Left forelimb (tissue), 1 donor: ENCODE measurements around the gene EIF5A.

Experiments
- DNase-seq: peaks from one replicate; pipeline ENCODE4 v3.0.0-alpha.2; 2018; ENCODE audit warnings: low spot score

The EIF5A gene

DNA sequence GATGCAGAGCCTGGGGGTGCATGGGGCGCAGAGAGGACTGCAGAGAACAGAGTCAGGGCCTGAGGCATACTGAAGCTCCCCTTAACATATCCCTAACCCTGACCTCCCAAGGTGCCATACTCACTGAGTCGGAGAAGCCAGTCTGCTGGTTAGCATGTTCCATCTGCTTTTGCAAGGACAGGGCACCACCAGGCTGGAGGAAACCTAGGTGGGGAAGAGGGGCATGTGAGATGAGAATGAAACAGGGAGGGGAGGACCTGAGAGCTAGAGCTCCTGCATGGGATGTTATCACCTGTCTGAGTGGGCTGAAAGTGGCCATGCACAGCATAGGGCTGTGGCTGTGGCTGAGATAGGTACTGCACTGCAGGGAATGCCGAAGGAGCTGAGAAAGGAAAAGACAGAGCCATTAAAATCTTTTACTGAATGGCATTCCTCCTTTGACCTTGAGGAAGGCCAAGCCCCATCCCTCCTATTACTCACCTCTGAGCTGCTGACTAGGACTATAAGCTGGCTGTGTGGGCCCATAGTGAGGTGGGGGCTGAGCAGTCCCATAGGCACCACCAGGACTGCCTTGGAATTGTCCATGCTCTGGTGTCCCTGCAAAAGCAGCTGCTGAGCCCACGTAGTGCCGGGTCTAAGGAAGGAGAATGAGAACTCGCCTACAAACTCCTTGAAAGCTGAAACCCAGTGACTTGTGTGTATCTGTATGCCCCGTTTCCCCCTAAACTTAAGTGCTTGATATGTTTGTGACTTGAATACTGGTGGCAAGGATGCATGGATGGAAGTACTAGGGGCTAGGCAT is 5.9 kb downstream of the EIF5A start:
- no peak for DNase-seq

DNA sequence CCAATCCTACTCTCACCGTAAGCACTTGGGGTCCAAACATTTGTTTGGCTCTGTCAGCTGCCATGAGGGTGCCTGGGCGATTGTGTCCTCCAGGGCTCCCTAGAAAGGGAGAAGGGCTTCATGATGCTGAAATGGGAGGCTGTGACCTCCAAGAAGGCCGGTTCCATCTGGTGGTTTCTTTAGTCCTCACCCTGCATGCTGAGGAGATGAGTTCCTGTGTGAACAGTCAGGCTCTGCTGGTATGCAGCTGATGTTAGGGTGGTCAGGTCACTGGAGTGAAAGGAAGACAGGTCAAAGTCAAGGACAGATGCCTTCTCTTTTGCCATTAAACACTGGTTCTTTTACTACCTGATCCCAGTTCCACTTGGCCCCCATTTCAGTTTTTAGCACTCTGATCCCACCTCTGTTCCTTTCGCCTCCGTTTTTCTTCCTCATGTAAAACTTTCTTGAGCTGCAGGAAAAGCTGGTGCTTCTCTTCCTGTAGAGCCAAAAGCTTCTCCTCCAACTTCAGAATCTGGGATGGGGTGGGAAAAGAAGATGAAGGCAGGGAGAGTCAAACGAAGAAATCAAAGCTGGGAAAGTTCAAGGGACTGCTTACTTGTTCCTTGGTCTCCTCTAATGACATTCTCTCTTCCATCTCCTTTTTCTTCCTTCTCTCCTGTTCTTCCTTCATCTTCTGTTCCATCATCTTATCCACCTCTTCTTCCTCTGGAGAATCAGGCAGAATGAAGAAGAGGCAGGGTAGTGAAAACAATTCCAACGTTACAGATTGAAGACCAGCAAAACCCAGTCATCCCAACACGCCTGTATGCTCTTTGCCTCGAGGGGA is 6.7 kb downstream of the EIF5A start:
- no peak for DNase-seq

- DNase-seq, result peak; percentile 97
Measured at GRCh38 chr17:7314719-7315569, 7.5 kb downstream of the EIF5A start, which contains the start of gene GPS2. GPS2 (minus strand) TSS chr17:7315360; CDS start chr17:7315052, 308 bp downstream.

DNA sequence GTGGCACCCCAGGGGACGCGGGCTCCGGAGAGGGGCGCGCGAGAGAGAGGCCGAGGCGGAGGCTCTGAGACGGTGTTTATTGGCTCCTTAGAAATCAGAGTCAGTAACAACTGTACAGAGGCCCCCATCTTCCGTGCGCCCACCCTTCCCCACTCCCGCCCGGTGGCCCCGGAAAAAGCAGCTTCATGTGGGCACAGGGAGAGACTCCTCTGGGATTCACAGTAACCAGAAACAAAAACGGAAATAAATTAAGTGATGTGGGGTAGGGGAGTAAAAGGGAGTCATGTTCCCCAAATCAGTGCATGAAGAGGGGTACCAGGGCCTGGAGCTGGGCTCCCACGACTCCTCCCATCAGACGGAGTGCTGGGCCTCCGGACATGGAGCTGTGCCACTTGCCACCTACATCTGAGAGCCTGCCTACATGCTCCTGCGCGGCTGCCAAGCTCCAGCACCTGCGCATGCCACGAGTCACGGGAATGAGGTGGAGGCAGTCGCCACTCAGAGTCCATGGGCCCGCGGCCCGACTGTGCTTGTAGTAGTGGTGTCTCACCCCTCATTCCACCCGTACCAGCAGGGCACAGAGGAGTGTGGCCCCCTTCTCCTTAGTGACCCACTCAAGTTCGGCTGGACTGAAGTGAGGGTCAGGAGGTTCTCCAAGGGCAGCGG is 8.3 kb downstream of the EIF5A start:
- no peak for DNase-seq

GRCh38 chr17:7317161-7317803 is 9.9 kb downstream of the EIF5A start:
- DNase-seq, result no peak

DNA sequence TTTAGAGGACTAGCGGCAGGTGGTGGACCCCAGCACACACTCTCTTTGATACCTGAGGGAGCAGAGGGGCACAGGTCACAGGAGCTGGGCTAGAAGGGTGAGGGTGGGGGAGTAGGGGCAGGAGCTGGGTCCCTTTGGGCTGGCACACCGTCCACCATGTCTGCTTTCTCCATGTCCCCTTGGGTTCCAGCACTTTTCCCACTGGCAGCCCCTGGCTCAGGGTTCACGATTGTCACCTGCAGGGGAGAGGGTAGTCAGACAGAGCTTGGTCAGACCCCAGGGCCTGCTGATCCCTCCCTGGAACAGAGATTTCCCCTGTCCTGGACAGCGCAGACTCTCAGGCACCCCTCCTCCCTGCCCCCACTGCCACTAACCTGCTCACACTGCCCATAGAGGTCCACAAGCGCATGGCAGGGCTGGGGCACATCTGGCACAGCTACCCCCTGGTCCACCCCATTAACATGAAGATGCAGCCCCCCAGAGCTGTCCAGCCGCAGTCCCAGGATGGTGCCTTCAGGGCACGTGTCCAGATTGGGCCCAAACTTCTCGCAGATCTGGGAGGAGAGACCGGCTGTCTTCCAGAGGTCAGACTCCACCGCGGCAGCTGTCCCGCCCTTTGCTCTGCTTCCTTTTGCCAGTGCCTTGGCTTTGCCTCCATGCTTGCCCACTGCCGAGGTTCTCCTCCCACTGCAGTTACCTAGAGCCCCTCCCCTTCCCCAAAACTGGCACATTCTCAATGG is 10.9 kb downstream of the EIF5A start:
- no peak for DNase-seq

DNA sequence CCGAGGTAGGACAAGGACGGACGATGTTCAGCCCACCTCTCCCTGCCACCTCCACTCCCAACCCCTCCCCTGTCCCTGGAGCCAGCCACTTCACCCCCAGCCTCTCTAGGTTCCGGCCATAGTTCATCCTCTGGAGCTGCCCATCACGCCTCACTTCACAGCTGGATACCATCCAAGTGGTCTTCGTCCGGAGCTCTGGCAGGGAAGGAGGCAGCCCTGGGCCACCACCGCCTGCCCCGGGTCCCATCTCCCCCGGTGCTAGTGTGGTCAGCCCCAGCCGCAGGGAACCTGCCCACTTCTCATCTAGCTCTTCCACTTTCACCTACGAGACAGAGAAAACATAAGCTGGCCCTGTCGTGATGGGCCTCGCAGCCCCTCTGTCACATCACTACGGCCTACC is 14.0 kb downstream of the EIF5A start:
- DNase-seq, result no peak

DNA sequence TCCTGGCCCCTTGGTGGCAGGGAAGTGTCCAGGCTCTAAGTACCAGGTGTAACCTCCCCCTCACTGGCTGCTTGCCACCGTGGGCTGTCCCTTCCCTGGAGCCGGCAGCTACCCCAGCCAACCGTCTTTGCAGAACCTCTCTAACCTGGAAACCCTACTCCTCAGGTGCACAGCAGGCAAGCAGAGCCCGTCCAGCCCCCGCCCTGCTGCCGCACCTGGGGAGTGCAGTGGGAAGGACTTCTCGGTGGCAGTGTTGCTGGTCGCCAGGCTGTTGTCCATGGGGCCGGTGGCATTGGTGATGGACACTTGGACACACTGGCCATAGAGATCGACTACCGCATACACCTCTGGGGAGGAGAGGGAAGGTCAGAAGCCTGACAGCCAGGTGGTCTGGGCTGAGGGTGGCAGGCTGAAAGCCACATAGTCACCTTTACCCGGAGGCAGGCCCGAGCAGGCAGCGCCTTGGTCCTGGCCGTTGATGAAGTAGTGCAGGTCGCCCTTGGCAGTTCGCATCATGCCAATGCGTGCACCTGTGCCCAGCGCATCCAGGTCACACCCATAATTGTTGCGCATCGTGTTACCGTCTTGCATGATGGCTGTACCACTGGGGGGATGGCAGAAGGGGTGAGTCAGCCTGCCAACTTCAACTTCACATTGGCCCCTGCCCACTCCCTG is 15.2 kb downstream of the EIF5A start:
- no peak for DNase-seq

DNA sequence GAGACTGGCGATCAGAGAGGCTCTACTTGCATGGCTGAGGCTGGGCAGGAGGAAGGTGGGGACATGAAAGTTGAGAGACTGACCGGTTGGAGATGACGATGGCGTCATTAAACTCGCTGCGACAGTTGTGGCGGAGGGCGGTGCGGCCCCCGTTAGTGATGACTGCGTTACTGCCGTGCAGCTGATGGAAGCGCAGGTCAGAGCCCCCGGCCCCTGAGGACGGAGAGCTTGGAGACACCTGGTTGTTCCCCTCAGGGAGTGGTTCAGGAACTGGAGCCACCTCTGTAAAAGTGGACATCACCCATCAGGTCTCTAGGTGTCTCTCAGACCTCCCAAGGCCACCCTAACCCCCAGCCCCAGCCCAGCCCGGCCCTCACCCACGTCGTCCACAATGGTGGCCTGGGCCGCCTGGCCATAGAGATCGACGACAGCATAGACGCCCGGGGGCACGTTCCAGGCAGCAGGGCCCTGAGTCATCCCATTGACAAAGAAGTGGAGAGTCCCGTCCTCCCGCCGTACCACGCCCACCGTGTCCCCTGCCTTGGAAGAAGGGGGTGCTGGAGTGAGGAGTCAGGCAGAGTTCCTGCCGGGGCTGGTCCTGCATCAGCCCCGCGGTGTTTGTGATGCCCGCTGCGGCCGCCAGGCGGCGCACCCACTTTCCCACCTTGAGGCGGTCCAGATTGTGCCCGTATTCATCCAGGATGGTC is 16.5 kb downstream of the EIF5A start:
- DNase-seq, result no peak

- no peak for DNase-seq
Measured at GRCh38 chr17:7324438-7324779, 17.0 kb downstream of the EIF5A start.

DNA sequence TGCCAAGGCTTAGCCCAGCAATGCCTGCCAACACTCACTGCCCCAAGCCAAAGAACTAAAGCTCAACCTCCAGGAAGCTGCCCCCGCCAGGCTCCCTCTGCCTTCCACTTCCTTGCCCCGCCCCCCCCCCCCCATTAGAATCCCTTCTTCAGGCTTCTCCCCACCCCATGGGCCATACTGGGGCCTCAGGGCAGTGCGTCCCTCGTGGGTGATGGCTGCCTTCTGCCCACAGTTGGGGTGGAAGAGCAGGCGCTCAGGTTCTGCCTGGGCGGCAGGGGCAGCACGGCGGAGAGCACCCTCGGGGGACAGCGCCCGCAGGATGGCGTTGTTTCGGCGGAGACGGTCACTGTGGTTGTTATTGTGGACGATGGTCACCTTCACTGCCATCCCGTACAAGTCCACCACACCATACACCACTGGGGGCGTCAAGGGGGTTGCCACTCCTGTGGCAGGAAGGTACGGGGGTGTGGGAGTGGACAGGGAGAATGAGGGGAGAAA is 17.7 kb downstream of the EIF5A start:
- no peak for DNase-seq

DNA sequence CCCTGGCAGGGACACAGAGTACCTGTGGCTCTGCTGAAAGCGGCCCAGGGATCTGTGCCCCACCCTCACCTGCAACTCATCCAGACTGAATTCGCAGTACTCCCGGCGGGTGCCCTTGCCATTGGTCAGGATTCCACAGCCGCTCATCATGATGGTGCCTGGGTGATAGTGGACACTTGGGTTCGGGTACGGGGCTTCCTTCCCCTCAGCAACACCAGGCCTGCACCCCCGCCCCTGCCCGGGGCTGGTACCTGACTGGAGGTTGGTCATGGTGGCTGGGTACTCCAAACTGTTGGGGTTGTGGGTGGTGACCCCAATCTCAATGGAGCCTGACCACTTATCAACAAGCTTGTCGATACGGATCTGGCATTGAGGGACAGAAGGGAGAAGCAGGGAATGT is 18.8 kb downstream of the EIF5A start:
- DNase-seq, result no peak

GRCh38 chr17:7327056-7327455 is 19.6 kb downstream of the EIF5A start:
- DNase-seq, result no peak

GRCh38 chr17:7327501-7327900 is 20.1 kb downstream of the EIF5A start:
- no peak for DNase-seq

- DNase-seq, result no peak
Measured at GRCh38 chr17:7328009-7328408, 20.6 kb downstream of the EIF5A start.

GRCh38 chr17:7328840-7329373 is 21.5 kb downstream of the EIF5A start, which contains the start of gene NEURL4:
NEURL4 (minus strand) TSS chr17:7329335; CDS start chr17:7329312, 23 bp downstream.
- DNase-seq, result no peak

GRCh38 chr17:7329374-7329996 is 22.1 kb downstream of the EIF5A start:
- peak; percentile 98 for DNase-seq

- DNase-seq, result peak; percentile 86
Measured at GRCh38 chr17:7329997-7330637, 22.7 kb downstream of the EIF5A start.
